ENCODE results near the gene NCAPH2. TPM values are rescaled to one million over a fixed set of nuclear protein-coding genes. Genes with fewer than 3 reads are reported as not detected.

NCAPH2 gene
- total RNA-seq, 4 donors from 2014 or later, result 27.7 to 48.2 (median 29.5) TPM

DNA sequence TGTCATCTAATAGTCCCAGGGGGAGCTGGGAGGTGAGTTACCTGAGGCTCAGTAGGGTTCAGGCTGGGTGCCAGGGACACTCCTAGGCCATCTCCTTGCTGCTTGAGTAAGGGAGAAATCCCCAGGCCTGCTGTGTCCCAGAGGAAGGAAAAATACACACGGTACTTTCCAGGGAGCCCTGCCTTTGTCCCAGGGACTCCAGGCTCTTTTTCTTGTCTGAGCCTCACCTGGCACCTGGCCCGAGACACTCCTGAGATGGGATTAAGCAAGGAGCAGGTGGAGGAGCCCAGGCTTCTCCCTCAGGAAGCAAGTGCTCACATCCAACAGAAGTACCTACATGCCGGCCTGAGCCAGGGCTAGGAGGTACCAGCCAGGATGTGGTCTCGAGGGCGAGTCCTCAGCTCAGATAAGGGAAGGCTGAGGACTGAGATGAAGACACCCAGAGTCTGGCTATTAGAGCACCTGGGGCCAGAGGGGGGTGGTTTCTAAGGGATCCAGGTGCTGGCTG is 36.8 kb downstream of the NCAPH2 start:
- TF ChIP-seq, protein P1, sequence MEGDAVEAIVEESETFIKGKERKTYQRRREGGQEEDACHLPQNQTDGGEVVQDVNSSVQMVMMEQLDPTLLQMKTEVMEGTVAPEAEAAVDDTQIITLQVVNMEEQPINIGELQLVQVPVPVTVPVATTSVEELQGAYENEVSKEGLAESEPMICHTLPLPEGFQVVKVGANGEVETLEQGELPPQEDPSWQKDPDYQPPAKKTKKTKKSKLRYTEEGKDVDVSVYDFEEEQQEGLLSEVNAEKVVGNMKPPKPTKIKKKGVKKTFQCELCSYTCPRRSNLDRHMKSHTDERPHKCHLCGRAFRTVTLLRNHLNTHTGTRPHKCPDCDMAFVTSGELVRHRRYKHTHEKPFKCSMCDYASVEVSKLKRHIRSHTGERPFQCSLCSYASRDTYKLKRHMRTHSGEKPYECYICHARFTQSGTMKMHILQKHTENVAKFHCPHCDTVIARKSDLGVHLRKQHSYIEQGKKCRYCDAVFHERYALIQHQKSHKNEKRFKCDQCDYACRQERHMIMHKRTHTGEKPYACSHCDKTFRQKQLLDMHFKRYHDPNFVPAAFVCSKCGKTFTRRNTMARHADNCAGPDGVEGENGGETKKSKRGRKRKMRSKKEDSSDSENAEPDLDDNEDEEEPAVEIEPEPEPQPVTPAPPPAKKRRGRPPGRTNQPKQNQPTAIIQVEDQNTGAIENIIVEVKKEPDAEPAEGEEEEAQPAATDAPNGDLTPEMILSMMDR (IDR thresholded peaks at IDR 0.05), result no peak
- ATAC-seq (ENCODE audit: low FRiP score) (no peak), DNase-seq (ENCODE audit: low spot score) (no peak)

DNA sequence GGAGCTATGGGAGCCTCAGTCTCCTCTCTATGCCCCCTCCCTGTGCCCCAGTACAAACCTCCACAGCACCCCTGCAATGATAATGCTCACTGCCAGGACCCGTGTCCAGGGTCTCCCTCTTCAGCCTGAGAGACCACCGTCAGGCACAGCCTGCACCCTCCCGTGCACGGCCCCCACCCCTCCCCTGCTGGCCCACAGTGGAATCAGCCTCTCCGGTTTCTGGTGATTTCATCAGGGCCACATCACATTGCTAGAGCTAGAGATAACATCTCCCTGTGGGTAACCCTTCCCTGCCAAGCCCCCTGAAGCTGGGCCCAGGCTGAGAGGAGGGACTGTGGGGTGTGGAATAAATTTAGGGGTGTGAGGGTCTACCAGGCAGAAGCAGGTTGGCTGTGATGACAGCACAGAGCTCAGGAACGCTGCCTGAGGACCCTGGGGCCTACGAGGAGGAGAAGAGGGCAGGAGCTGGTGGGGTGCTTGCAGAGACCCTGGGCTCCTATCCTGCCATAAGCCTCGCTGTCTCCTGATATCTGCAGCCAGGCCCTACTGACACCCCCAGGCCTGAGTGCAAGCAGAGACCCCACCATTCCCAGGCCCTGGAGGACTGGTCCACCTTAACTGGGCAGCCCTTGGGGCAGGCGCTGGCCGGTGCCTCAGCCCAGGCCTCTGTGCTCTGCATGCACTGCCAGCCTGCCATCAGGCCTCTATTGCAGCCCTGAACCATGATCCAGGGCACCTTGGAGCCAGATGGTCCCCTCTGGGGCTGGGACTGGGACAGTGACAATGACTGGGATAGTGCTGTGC is 37.7 kb downstream of the NCAPH2 start, which contains the start of gene KLHDC7B:
Gene KLHDC7B, plus strand, starts transcription at position 378 of the 804 bp plus-strand sequence. Its CDS starts 345 bp downstream, at position 723.
- TF ChIP-seq, protein P1 (IDR thresholded peaks at IDR 0.05), result no peak
- no peak for ATAC-seq (ENCODE audit: low FRiP score)
- no peak for DNase-seq (ENCODE audit: low spot score)

DNA sequence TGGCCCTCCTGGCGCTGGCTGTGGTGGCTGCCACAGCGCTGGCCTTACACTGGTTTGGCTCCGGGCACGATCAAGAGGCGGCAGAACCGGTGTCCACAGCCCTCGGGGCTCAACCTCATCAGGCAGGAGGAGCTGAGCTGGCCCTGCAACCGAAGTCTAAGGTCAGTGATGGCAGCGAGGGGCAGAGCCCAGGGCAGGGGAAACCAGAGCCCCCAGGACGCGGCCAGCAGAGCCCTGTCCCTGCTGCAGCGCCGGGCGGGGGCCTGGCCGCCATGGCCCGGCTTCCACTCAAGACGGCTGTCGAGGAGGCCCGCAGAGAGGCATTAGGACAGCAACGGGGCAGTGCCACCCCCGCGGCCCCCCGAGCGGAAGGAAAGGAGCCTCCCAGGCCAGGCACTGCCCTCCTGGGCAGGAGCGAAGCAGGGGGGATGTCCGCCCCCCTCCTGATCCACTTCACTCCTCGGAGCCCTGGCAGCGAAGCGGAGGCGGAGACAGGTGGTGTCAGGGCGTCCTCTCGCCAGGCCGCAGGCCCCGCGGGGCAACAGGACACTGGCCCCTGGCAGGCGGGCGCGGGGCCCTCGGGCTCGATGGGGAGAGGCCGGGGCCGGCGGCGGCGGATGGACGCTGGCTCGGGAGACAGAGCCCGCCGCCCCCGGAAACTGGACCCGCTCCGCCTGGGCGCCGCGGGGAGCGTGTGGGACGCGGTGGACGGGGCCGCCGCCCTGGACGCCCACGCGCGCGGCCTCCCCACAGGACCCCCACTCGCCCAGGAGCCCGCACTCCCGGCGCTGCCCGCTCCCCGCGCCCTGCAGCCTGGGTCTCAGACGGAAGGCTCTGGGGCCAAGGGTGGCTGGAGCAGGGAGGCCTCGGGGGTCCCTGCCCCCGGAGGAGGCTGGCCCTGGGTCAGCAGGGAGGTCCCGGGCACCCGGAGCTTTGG is 38.6 kb downstream of the NCAPH2 start:
- ATAC-seq (ENCODE audit: low FRiP score), result no peak
- TF ChIP-seq, protein P1 (IDR thresholded peaks at IDR 0.05), result no peak
- DNase-seq (ENCODE audit: low spot score), result no peak

DNA sequence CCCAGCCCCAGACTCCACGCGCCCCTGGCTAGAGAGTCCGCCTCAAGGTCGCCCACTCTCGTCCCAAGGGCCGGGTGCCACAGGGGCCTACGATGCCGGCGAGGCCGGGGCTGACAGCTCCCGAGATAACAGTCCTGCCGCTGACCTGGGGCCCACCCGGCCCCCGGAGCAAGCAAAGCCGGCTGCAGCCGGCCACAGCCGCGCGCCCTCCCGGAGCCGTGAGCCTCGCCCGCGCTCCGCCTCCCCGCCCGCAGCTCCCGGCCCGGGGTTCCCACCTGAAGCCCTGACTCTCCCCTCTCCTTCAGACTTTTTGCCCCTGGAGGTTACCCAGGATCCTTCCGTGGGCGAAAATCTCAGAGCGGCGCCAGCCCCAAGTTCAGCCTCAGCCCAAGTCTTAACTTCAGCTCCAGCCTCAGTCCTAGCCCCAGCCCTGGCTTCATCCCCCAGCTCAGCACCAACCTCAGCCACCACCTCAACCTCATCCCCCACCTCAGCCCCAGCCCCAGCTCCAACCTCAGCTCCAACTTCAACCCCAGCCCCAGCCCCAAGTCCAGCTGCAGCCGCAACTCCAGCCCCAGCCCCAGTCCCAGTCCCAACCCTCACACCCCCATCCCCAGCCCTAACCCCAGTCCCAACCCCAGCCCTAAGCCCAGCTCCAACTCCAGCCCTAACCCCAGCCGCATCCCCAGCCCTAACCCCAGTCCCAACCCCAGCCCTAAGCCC is 39.4 kb downstream of the NCAPH2 start:
- no peak for DNase-seq (ENCODE audit: low spot score)
- TF ChIP-seq, protein P1 (IDR thresholded peaks at IDR 0.05), result no peak
- ATAC-seq (ENCODE audit: low FRiP score), result no peak

DNA sequence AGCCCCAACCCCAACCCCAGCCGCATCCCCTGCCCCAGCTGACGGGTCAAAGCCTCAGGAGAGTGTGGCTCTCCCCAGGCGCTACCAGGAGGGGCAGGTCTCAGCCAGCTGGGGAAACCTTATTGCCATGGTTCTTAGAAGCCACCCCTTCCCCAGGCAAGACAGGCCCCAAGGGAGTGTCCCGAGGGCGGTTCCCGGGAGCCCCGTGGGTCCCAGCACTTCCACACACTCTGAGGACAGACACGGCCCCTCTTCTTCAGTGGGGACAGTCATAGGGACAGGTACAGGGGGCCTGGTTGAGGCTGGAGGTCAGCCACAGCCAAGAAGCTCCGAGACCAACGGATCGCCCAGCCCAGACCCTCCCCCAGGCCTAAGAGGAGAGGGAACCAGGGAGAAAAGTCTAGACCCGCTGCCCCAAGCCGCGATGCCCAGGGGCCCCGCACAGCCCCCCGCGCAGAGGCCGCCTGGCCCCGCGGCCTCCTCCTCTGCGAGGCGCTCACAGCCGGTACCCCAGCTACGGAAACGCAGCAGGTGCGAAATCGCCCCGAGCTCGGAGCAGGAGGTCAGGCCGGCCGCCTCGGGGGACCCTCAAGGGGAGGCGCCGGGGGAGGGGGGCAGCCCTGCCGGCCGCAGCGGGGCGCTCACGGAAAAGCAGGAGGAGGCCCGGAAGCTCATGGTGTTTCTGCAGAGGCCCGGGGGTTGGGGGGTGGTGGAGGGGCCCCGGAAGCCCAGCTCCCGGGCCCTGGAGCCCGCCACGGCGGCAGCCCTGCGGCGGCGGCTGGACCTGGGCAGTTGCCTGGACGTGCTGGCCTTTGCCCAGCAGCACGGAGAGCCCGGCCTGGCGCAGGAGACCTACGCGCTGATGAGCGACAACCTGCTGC is 40.3 kb downstream of the NCAPH2 start:
- no peak for DNase-seq (ENCODE audit: low spot score)
- ATAC-seq (ENCODE audit: low FRiP score), result no peak

More for the DNA sequence above, 40.3 kb downstream of the NCAPH2 start:
- TF ChIP-seq, protein P1 (IDR thresholded peaks at IDR 0.05), result no peak
